Esophagus muscularis mucosa (tissue), 4 donors: Measurements from ENCODE around the gene LMNTD1.

Experiments used
- CTCF ChIP-seq, 3 experiments: fragments of 200-600 bp in 2 of 3; fragments of 450-650 bp in 1 of 3; sonication (generic) in 2 of 3; IDR thresholded peaks; one replicate each; pipeline ENCODE4 v1.5.1; 2017 to 2019; ENCODE audit warnings: antibody characterized with exemption in 3 of 3, mild to moderate bottlenecking in 2 of 3, moderate library complexity in 1 of 3
- EP300 ChIP-seq: sonication (generic); formaldehyde crosslinking; IDR thresholded peaks from one replicate; pipeline ENCODE4 v1.6.1; 2017; ENCODE audit warnings: antibody characterized with exemption
- POLR2A ChIP-seq: fragments of 450-650 bp; IDR thresholded peaks from one replicate; pipeline ENCODE4 v1.6.1; 2017; ENCODE audit warnings: antibody characterized with exemption, moderate library complexity, mild to moderate bottlenecking, low read depth
- POLR2AphosphoS5 ChIP-seq, 2 donors: sonication (generic); formaldehyde crosslinking; IDR thresholded peaks; one replicate each; pipeline ENCODE4 v1.6.1; 2017; ENCODE audit warnings: antibody characterized with exemption in 2 of 2

DNA sequence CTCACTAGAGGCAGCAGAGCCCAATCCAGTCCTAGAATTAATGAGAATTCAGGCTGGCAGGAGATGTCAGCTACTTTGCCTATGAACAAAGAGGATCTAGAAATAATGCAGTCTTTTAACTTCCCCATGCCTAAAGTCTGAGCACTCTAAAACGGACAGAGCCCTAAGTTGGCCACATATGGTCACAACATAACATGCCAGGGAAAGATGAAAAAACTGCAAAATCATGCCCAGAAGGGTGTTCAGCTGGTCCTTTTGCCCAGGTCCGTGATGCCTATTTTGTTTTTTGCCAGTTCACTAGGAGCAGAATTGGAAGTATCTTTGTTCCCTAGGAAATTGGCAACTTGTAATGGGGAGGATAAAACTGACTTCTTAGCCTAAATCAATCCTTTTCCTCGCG lies 20.3 kb upstream of the LMNTD1 start:
- no peak for TF ChIP-seq CTCF (IDR thresholded peaks at IDR 0.05)
- TF ChIP-seq POLR2A = no peak
- TF ChIP-seq EP300 = no peak
- no peak for TF ChIP-seq POLR2AphosphoS5 (IDR thresholded peaks at IDR 0.05)
